GM18498 (cell line): ENCODE data around the gene DNAJC5.
"Not testable (repeated sequence)": the region's sequence is repeated elsewhere in the genome, so short reads cannot be mapped to it uniquely, and the experiment has no call there.

Experiments
- ATAC-seq: cut with Tn5 transposase; IDR thresholded peaks from one replicate; pipeline ENCODE4 v1.9.1; 2021; ENCODE audit warnings: mild to moderate bottlenecking, moderate library complexity; ENCODE audit not compliant: unreplicated experiment

DNAJC5 gene

DNA sequence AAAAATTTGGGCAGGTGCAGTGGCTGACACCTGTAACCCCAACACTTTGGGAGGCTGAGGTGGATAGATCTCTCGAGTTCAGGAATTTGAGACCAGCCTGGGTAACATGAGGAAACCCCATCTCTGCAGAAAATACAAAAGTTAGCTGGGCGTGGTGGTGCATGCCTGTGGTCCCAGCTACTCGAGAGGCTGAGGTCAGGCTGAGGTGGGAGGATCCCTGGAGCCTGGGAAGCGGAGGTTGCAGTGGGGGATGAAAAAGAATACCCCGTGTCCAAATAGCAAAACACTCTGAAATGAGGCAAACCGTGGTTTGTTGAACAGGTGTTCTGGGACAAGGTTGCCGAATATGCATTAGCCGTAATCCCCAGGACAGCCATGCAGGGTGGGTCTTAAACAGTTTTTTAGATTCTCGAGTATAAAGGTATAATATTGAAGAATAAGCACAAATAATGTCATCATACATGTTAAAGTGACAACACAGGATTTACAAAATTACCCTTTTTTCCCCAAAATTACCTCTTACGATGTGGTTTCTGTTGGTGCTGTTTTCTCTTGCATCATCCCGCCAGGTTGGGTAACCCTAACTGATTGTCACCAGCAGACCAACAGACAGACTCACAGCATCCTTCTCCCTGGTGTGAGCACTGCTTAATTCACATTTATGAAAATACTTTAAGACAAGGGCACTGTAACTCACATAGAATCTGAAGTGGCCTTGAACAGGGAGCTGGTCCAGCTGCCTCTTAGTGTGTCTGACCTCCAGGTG, 9.1 kb downstream of the DNAJC5 start:
- ATAC-seq, result no peak

DNA sequence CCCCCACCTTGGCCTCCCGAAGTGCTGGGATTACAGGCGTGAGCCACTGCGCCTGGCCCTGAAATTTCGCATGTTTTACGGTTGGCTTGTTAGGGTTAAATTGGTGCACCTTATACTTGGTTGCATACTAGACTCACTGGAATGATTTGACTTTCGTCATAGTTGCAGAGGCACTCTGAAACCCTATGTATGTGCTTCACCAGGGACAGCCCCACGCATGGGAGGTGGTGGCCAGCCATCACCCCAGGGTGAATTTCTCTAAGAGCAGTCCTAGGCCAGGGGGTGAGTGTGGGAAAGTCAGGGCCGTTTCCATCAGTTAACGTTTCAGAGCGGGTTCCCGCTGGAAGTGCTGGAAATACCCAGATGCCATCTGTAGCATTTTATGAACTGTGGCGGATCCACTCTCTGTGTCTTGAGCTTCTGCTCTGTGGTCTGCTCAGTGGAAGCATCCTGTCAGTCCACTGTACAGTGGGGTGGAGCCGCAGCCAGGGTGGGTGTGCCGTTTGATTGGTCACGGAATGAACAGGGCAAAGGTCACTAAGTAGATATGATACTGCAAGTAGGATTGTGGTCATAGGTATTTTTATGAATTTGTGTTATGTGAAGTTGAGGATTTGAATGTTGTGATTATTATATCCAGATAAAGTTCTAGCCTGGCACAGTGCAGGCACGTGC, 13.2 kb downstream of the DNAJC5 start:
- ATAC-seq, result no peak

DNA sequence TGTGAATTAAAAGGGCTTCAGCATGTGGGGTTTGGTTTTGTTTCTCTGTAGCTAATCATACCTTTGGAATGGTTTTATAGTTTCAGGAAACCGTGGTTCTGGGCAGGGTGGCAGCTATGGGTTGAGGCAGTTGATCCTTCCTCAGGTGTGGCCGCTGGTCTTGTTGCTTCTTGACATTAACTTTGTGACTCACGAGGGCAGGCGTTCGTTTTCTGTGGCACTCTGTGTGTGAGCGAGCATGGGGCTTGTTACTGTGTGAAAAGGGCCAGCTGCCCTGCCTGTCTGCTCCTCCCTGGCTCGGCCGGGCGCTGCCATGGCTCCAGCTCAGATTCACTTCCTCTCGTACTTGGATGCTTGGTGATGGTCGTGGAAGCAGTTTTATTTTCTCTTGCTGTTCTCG, 16.2 kb downstream of the DNAJC5 start:
- ATAC-seq, result no peak

DNA sequence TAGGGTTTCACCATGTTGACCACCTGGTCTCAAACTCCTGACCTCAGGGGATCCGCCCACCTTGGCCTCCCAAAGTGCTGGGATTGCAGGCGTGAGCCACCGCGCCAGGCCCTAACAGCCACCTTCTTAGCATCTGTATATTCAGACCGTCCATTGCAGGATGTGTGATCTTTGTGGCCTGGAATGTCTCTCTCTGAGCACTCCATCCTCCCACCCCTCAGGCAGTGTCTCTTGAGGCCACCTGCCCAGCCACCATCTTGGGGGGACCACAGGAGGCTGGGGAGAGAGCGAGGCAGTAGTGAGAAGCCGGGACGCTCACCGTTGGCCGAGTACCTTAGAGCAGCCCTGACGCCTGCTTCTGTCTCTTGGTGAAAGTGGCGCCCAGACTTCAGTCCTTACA, 18.8 kb downstream of the DNAJC5 start:
- no peak for ATAC-seq

DNA sequence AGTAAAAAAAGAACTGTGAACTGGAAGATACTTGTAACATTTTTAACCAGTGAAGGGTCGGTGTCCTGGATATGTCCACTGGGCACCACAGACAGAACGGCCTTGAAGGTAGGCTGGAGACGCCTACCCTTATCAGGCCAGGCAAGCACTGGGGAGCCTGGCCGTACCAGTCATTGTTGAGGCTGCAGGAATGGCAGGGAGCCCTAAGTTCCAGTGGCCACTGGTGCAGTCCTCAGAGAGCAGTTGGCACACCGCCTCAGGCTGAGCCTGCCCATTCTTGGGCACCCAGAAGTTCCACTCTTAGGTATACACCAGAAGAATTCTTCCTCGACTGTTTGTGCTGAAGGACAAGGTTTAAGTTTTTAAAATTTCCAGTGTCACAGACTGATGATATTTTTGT, 20.5 kb downstream of the DNAJC5 start:
- ATAC-seq, result no peak

DNA sequence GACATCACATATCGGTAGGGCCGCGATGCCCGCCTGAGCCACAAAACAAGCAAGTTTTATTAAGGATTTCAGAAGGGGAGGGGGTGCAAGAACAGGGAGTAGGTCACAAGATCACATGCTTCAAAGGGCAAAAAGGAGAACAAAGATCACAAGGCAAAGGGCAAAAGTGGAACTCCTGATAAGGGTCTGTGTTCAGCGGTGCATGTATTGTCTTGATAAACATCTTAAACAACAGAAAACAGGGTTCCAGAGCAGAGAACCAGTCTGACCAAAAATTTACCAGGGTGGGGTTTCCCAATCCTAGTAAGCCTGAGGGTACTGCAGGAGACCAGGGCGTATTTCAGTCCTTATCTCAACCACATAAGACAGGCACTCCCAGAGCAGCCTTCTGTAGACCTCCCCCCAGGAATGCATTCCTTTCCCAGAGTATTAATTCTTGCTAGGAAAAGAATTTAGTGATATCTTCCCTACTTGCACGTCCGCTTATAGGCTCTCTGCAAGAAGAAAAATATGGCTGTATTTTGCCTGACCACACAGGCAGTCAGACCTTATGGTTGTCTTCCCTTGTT, 21.5 kb downstream of the DNAJC5 start:
- not testable (repeated sequence) for ATAC-seq

DNA sequence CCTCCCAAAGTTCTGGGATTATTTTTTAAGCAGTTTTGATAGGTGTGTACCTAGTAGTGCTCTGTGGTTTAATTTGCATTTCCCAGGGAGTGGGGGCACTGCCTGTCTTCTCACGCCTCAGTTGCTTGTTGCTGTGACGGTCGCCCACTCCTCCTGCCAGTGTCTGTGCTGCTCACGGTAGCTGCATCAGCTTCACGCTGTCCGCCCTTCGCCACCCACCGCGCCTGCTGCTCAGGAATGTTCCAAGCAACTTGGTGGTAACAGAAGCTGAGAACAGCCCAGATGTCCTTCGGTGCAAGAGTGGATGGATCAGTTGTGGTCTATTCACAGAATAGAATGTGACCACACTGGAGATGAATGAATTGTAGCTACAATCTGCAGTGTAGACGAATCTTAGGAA, 22.9 kb downstream of the DNAJC5 start:
- no peak for ATAC-seq

DNA sequence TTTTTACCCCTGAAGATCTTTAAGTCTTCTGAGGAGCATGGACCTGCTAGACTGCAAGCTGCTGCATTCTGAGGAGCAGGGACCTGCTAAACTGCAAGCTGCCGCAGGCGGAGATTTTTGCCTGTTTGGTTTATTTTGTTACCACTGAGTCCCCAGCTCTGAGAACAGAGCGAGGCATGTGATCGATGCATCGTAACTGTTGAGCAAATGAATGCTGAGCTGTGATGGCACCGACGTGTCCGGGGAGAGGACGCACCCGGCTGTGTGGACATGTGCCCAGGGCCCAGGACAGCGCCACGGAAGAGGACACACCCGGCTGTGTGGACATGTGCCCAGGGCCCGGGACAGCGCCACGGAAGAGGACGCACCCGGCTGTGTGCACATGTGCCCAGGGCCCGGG, 24.2 kb downstream of the DNAJC5 start:
- ATAC-seq, result no peak

DNA sequence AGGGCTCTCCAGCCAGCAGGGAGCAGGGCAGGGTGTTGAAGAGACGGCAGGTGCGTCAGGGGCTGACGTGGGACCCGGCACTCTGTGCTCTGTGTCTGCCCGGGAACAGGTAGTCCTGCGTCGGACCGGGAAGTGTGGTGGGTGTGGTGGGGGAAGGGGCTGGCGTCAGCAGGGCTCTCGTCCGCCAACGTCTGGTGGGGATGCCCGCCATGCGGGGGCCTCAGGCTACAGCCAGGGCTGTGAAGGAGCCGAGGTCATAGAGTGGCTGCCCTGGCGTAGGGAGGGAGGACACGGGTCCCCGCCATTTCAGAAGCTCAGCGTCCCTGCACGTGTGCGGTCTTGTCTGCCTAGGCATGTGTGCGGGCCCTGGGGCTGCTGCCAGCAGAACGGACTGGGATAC, 25.3 kb downstream of the DNAJC5 start:
- no peak for ATAC-seq

DNA sequence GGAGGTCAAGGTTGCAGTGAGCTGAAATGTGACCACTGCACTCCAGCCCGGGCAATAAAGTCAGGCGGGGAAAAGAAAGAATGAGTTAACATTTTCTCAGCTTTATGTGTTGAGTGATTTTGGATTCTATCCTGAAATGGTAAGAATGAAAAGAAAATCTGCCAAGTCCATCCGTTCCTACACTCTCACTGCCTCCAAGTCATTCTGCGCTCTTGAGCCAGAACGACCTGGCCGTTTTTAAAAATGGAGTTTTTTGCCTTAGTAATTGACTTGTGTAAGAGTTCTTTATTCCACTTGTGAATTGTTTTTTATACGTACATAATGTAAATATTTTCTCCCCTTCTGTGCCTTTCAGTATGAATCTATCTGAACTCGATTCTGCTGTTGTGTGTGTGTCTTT, 28.7 kb downstream of the DNAJC5 start:
- ATAC-seq, result no peak

DNA sequence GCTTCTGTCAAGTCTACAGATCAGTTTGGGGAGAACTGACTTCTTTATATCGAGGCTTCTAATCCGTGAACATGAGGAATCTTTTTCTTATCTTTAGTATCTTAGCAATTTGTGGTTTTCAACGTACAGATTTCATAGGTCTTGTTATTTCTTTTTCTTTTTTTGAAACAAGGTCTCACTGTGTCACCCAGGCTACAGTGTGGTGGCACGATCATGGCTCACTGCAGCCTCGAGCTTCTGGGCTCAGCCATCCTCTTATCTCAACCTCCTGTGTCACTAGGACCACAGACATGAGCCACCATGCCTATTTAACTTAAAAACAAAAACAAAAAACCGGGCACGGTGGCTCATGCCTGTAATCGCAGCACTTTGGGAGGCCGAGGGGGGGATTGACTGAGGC, 29.3 kb downstream of the DNAJC5 start:
- ATAC-seq, result no peak

DNA sequence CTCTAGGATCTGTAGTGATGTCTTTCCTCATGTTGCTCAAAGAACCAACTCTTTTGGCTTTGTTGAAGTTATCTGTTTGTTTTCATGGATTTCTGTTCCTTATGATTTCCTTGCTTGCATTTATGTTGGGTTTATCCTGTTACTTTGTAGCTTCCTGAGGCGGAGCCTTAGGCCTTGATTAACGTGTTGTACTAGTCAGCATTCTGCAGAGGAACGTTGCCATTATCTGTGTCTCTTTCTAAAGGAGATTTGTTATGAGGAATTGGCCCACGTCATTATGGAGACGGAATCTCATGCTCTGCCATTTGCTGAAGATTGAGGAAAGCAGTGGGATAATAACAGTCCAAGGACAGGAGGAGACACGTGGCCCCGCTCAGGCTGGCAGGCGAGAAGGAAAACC, 31.4 kb downstream of the DNAJC5 start:
- ATAC-seq, result no peak

DNA sequence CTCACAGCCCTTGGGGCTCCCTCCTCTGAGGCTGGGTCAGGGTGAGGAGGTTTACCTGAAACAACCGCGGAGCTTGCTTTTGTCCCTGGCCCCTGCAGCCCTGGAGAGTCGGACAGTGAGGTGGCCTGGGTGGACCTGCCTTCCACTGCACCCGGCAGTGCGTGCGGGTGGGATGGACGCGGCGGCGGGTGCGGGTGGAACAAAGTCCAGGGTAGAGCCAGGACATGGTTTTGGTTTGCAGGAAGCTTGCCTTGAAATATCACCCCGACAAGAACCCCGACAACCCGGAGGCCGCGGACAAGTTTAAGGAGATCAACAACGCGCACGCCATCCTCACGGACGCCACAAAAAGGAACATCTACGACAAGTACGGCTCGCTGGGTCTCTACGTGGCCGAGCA, 34.1 kb downstream of the DNAJC5 start:
- no peak for ATAC-seq

DNA sequence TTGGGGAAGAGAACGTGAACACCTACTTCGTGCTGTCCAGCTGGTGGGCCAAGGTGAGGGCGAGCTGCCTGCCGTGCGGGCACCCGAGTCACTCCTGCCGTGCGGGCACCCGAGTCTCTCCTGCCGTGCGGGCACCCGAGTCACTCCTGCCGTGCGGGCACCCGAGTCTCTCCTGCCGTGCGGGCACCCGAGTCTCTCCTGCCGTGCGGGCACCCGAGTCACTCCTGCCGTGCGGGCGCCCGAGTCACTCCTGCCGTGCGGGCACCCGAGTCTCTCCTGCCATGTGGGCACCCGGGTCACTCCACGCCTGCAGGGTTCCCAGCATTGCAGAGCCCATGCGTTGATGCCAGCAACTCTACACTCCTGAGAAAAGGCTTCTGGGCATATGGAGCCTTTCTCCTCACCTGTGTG, 34.6 kb downstream of the DNAJC5 start:
- ATAC-seq, result not testable (repeated sequence)

DNA sequence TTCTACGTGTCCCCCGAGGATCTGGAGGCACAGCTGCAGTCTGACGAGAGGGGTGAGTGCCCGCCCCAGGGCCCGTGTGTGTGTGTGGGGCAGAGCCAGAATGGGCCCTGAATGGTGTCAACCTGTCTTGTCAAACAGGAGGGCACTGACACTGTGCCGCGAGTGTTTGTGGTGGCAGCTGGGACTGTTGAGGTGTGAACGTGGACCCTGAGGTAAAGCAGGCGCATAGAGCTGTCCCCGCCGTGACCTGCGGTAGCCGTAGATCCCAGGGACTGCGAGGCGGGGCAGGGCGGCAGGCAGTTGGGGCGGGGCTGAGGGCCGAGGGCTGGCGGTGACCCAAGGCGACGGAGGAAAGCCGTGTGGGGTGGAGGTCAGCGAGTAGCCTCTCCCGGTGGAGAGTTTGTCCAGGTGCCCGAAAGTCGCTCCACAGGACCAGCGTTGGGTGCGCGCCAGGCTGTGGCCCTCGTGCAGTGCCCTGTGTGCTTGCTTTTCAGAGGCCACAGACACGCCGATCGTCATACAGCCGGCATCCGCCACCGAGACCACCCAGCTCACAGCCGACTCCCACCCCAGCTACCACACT, 36.1 kb downstream of the DNAJC5 start:
- ATAC-seq, result no peak

DNA sequence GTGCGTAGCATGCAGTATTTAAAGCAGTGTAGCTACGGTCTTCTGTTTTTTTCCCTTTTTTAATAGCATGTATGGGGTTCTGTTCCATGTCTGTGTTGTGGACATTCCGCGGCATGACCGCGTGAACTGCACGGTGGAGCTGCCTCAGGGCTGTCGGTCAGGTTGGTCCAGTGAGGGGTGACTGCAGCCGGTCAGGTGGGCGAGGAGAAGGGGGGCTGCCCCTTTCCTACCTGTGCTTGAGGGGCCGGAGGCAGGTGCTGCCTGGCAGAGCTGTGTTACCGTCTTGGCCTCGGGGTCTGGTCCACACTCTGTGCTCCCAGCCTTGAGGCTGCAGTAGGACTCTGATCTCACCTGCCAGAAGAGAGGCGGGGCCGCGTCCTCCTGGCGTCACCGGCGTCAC, 36.8 kb downstream of the DNAJC5 start:
- no peak for ATAC-seq

DNA sequence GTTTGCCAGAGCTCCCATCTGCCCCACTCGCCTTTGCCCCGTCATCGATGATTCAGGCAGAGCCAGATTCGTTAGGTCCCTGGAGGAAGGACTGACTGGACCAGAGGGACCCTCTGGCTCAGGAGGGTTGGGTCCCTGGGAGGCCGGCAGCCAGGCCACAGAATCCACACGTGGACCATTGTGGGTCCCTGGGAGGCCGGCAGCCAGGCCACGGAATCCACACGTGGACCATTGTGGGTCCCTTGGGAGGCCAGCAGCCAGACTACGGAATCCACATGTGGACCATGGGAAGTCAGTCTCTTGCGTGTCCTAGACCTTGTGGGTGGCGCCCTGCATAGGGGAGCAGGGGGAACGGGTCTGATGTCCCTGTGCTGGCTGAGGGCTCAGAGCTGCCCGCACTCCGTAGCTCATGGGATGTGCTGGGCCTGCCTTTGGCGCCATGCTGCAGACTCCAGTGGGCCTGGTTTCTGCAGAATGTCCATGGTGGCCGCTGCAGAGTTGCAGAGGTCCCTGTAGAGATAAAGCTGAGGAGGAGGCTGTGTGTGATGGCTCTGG, 37.8 kb downstream of the DNAJC5 start:
- ATAC-seq, result no peak

DNA sequence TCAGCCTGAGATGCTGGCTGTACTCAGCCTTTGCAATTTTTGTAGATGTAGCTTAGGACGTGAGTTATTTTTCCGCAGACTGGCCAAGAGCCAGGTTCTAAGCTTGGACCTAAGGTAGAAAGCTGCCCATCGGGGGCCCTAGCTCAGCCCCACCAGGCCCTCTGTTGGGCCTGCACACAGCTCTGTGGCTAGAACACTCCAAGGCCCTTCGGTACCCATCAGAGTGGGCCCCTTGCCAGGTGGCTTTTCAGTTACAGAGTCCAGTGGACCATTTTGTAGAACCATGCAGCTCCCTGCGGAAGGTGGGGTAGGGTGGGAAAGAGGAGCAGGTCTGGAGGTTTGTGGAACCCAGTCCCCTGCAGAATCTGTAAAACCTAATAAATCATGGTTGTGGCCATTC, 38.7 kb downstream of the DNAJC5 start:
- ATAC-seq, result no peak

DNA sequence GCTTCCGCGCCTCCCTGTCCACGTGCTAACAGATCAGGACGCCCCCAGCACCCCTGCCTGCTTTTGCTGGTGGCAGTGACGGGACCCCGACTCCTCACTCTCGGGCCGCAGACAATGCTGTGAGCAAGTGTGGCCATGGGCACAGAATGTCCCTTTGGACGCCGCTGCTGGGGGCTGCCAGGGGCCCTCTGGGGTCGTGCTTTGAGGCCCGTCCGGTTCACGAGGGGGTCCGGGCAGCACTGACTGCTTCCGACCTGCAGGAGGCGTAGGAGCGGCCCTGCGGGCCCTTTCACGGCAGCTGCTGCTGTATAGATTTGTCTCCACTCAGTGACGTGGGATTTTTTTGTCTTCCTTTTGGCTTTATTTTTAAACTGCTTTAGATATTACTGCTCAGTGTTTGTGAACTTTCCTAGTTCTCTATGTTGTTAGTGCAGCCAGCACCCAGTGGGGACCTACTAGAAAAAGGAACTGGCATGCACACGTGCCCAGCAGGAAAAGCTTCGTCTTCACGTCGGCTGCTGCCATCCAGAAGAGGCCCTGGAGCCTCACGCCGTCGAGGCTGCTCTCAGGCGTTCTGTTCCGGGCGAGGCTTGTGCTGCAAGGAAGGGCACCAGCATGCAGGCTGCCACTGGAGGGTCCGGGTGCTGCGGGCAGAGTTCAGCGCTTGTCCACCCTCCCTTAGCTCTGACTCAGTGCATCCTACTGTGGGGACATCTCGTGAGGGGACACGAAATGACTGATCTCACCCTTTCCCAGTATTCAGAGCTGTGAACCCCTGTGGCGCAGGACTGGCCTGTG, 39.5 kb downstream of the DNAJC5 start:
- no peak for ATAC-seq

DNA sequence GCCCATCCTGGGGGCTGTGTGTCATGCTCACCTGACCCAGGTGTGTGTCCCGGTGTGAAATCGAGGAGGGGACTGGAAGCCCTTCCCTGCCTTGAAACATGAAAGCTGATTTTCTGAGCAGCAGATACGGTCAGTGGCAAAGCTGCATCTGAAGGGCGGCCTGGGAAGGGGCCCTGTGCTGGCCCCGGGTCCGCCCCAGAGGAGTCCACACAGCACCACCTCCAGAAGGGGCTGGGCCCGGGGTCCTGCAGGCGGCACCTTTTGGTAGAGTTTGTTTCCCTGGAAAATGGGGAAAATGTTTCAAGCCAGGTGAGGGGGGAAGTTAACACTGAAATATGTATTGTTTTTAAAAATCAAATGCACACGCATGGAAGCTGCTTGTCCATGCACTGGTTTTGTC, 40.5 kb downstream of the DNAJC5 start:
- no peak for ATAC-seq

DNA sequence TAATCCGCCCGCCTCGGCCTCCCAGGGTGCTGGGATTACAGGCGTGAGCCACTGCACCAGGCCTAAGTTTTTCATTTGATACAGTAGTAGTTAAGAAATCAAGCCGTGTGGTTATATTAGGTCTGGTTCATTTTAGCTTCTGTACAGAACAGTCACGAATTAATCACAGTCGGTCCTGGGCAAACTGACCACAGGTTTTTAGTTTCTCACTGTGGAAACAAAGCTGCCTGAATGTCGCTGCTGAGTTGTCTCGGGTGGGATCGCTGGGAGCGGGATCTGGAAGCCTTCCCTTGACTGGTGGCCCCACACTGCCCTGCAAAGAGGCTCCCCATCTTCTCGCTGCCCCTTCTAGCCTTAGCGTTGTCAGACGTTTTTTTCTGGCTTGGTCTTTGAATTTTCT, 42.7 kb downstream of the DNAJC5 start:
- ATAC-seq, result no peak
